Neural crest cell (in vitro differentiated cells): ENCODE measurements around the gene SEMA4B. TPM values are rescaled to one million over a fixed set of nuclear protein-coding genes. Genes with fewer than 3 reads are reported as not detected.

Experiments used
- DNase-seq: peaks from one replicate; pipeline ENCODE4 v3.0.0; 2021; ENCODE audit warnings: low read depth, mixed read lengths, low spot score
- H3K27ac Mint-ChIP-seq: one replicate; pipeline ENCODE4 v1.8.0; 2021; ENCODE audit warnings: mild to moderate bottlenecking, mixed read lengths; ENCODE audit not compliant: unreplicated experiment
- H3K27me3 Mint-ChIP-seq: 2 replicates; pipeline ENCODE4 v1.8.0; 2021; ENCODE audit warnings: low read depth, mild to moderate bottlenecking, mixed read lengths
- H3K36me3 Mint-ChIP-seq: 2 replicates; pipeline ENCODE4 v1.8.0; 2021; ENCODE audit warnings: low read depth, mild to moderate bottlenecking, mixed read lengths
- H3K4me1 Mint-ChIP-seq: 2 replicates; pipeline ENCODE4 v1.8.0; 2021; ENCODE audit warnings: mixed read lengths
- H3K4me3 Mint-ChIP-seq: one replicate; pipeline ENCODE4 v1.8.0; 2021; ENCODE audit warnings: mild to moderate bottlenecking, mixed read lengths
- H3K9me3 Mint-ChIP-seq: 2 replicates; pipeline ENCODE4 v1.8.0; 2021; ENCODE audit warnings: mixed read lengths
- total RNA-seq: library from RNA; stranded (reverse); gene quantifications from 2 replicates; pipeline ENCODE4 v1.2.1, GENCODE V29; 2021
- TF ChIP-seq, protein P1 (sequence below): fragments of 200-600 bp; sonication (generic); conservative IDR thresholded peaks from 2 replicates; pipeline ENCODE4 v1.5.0; 2021; ENCODE audit warnings: antibody characterized with exemption, mild to moderate bottlenecking

The SEMA4B gene
- total RNA-seq, 1 donor from 2014 or later = 26.3 TPM

DNA sequence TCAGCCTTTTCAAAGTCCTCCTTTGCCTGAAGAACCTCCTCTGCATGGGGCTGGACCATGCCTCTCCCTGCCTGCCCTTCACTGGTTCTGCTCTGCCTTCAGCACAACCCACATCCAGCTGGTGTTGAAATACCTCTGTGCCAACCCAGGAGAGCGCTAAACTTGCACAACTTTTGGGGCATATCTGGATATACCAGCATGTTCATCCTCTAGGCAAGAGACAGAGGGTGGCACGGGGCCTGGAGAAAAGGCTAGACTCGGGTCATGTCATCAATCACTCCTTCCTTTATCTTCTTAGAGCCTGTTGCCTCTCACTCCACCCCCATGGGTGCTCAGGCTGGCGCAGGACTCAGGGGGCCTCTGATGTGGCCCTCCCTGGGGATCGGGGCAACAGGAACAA lies 4.8 kb downstream of the SEMA4B start:
- peak overlapping the region; percentile 6 for H3K27ac Mint-ChIP-seq
- peak overlapping the region; percentile 69 for H3K4me3 Mint-ChIP-seq
- no peaks in the 10 kb centered on the region for H3K9me3 Mint-ChIP-seq
- TF ChIP-seq, protein P1, sequence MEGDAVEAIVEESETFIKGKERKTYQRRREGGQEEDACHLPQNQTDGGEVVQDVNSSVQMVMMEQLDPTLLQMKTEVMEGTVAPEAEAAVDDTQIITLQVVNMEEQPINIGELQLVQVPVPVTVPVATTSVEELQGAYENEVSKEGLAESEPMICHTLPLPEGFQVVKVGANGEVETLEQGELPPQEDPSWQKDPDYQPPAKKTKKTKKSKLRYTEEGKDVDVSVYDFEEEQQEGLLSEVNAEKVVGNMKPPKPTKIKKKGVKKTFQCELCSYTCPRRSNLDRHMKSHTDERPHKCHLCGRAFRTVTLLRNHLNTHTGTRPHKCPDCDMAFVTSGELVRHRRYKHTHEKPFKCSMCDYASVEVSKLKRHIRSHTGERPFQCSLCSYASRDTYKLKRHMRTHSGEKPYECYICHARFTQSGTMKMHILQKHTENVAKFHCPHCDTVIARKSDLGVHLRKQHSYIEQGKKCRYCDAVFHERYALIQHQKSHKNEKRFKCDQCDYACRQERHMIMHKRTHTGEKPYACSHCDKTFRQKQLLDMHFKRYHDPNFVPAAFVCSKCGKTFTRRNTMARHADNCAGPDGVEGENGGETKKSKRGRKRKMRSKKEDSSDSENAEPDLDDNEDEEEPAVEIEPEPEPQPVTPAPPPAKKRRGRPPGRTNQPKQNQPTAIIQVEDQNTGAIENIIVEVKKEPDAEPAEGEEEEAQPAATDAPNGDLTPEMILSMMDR = no peak
- H3K27me3 Mint-ChIP-seq = no peaks in the 10 kb centered on the region
- peaks cover 3% of the 10 kb centered on the region for H3K36me3 Mint-ChIP-seq
- peaks cover 29% of the 10 kb centered on the region for H3K4me1 Mint-ChIP-seq
- DNase-seq = no peak

DNA sequence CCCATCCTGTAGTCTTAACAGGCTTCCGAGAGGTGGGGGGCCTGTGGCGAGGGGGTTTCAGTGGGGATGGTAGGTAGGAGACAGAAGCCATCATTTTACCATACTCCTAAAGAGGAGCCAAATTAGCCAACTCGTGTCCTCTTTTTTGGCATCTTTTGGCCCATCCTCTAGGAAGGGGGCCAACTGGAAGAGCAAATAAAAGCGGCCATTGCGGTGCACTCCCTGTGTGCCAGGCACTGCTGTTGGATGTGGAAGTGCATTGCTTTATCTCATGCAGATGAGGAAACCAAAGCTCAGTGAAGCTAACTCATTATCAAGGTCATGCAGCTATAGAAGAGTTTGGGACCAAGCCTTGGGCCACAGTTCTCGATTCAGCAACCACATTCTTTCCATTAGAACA lies 6.1 kb downstream of the SEMA4B start:
- Mint-ChIP-seq H3K36me3 (peaks cover 3% of the 10 kb centered on the region), H3K4me1 (peaks cover 28% of the 10 kb centered on the region), H3K27ac (no peak overlapping the region), H3K4me3 (no peak overlapping the region), H3K9me3 (no peaks in the 10 kb centered on the region), H3K27me3 (no peaks in the 10 kb centered on the region)
- TF ChIP-seq, protein P1 = no peak
- no peak for DNase-seq

DNA sequence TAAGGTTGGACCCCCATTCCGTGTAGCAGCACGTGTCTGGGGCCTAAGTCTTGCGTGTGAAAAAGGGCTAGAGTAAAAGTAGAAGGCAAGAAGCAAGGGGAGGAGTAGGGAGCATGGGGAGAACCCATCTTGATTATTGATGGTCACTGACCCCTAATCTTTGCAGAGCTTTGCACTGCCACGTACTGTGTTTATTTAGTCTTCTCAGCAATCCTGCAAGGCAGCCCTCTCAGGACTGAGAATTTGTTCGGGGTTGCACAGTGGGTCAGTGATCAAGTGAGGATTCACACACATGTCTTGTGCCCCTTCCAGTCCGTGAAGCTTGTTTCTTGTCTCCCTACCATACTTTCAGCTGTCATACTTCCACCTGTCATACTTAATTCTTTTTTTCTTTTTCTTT lies 7.2 kb downstream of the SEMA4B start:
- TF ChIP-seq, protein P1 = no peak
- H3K27ac Mint-ChIP-seq = no peak overlapping the region

DNA sequence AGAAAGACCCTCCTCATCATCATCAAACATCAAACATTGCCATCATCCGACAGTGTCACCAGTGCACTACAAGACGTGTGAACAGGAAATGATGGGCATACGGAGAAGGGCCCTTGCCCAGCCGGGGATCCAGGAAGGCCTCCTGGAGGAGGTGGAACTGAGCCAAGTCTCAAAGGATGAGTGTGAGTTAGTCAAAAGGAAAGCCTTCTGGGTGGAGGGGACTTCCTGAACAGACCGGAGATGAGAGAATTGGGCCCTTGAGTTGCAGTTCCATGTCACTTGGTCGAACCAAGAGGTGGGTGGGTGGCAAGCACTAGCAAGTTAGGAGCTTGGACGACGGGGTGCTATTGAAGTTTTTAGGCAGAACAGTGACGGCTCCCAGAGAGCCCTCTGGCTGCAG lies 8.5 kb downstream of the SEMA4B start:
- H3K4me3 Mint-ChIP-seq = no peak overlapping the region

More for the DNA sequence above, 7.2 kb downstream of the SEMA4B start:
- Mint-ChIP-seq H3K9me3 (no peaks in the 10 kb centered on the region), H3K4me1 (peaks cover 19% of the 10 kb centered on the region), H3K4me3 (no peak overlapping the region), H3K36me3 (peaks cover 3% of the 10 kb centered on the region), H3K27me3 (no peaks in the 10 kb centered on the region)
- no peak for DNase-seq

DNA sequence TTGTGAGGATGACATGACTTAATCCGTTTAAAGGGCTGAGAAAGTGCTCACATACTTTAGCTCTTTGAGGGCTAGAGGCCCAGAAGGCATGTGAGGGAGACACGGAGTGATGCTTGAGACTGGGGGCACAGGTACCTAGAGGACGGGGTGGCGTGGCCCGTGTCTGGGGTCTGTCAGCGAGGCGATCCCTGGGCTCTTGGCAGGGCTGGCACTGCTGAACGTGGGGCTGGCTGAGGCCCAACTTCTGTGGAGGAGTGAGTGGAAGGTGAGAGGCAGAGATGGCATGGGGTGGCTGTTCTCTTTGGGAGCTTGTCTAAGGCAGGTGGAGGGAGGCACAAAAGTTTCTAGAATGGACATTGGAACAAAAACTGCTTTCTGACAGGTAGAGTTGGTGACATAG lies 9.5 kb downstream of the SEMA4B start:
- Mint-ChIP-seq H3K27ac (no peak overlapping the region), H3K4me3 (no peak overlapping the region), H3K36me3 (peaks cover 3% of the 10 kb centered on the region), H3K9me3 (no peaks in the 10 kb centered on the region), H3K4me1 (peaks cover 8% of the 10 kb centered on the region), H3K27me3 (no peaks in the 10 kb centered on the region)
- no peak for DNase-seq
- TF ChIP-seq, protein P1 = no peak

More for the DNA sequence above, 8.5 kb downstream of the SEMA4B start:
- H3K27ac Mint-ChIP-seq = no peak overlapping the region
- TF ChIP-seq, protein P1 = no peak
- peaks cover 18% of the 10 kb centered on the region for H3K4me1 Mint-ChIP-seq
- DNase-seq = no peak
- peaks cover 3% of the 10 kb centered on the region for H3K36me3 Mint-ChIP-seq
- H3K27me3 Mint-ChIP-seq = no peaks in the 10 kb centered on the region
- H3K9me3 Mint-ChIP-seq = no peaks in the 10 kb centered on the region

DNA sequence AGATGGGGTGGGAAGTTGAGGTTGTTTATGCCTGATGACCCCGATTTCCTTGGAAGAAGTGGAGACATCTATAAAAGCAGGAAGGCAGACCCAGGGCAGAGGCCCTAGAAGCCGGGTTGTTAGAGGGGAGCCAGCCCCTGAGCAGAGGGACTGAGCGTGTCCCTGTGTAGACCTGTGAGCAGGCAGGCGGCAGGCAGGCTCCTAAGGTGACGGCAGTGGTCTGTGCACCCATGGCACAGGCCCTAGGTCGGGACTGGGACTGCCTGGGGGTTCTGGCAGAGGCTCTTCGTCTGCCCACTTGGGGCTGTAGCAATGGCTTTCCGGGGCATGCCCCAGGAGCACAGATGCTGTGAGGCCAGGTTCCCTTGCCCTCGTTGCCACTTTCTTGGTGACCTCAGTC lies 9.9 kb downstream of the SEMA4B start:
- no peak overlapping the region for H3K4me3 Mint-ChIP-seq
- DNase-seq = no peak
- H3K36me3 Mint-ChIP-seq = peaks cover 3% of the 10 kb centered on the region
- no peaks in the 10 kb centered on the region for H3K27me3 Mint-ChIP-seq
- peaks cover 4% of the 10 kb centered on the region for H3K4me1 Mint-ChIP-seq
- H3K27ac Mint-ChIP-seq = no peak overlapping the region
- TF ChIP-seq, protein P1 = no peak
- H3K9me3 Mint-ChIP-seq = no peaks in the 10 kb centered on the region
